HG02623 (cell line): ENCODE measurements around the gene TTLL8.

Experiments
- ATAC-seq: cut with Tn5 transposase; IDR thresholded peaks from one replicate; pipeline ENCODE4 v1.9.1; 2021; ENCODE audit warnings: moderate library complexity; ENCODE audit not compliant: unreplicated experiment

TTLL8 gene

DNA sequence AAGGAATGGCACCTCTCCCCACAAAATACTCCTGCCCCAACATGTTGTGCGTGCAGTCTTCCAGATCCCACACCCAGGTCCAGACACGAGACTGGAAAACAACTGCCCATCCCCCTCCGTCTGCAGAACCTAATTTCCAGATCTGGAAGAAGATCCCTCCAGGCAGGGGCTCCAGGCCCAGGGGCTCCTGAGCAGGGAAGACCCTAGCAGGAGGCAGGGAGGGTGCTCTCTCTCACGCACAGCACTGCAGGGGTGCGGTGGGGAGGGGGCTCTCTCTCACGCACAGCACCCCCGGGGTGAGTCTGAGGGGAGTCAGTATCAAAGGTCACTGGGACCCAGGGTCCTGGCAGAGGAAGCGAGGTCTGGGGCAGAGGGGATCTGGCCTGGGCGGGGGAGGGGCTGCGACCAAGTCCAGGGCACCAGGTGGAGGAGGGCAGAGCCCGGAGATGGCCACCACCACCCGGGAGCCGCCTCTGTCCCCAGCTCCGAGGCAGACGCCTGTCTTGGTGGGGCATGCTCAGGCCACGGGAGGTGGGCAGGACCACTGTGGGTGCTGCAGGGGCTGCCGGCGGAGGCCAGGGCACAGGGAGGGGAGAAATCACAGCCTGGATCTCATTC is 25.5 kb upstream of the TTLL8 start:
- no peak for ATAC-seq

DNA sequence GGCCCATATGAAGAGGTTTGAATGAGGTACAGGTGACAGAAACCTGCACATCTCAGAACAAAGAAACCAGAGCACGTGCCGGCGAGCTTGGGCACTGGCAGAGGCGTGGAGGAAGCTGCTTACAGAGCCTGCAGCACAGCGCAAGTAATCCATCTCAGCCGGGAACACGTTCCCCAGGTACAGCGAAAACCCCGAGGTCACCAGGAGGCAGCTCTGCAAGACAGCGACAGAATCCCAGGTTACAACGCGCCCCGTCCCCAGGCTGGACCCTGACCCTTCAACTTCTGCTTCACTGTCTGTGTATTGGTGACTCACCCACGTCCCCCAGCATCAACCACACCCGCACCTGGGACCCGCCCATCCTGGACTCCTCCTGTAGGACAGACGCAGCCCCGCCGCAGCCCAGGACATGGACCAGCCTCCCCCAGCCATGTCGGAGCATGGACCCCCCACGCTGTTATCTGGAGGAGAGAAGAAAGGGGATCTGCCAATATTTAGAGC is 24.9 kb upstream of the TTLL8 start:
- ATAC-seq = no peak

DNA sequence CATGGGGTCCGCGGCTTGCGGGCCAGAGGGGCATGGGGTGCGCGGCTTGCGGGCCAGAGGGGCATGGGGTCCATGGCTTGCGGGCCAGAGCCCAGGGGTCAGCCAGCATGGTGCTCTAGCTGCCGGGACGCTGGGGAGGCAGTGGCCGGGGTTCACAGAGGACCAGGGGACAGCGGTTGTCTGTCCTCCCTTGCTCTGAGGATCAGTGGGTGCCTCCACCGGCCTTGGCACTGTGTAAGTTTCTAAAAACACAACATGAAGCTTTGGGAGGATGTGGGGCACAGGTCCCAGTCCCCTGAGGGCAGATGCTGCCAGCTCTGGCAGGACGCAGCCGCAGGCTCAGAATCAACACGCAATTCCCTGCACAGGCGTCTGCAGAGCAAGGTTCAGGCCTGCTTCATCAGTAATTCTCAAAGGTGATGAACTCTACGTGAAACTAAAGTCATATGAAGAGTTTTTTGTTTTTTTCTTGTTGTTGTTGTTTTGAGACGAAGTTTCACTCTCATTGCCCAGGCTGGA is 24.2 kb upstream of the TTLL8 start:
- no peak for ATAC-seq

DNA sequence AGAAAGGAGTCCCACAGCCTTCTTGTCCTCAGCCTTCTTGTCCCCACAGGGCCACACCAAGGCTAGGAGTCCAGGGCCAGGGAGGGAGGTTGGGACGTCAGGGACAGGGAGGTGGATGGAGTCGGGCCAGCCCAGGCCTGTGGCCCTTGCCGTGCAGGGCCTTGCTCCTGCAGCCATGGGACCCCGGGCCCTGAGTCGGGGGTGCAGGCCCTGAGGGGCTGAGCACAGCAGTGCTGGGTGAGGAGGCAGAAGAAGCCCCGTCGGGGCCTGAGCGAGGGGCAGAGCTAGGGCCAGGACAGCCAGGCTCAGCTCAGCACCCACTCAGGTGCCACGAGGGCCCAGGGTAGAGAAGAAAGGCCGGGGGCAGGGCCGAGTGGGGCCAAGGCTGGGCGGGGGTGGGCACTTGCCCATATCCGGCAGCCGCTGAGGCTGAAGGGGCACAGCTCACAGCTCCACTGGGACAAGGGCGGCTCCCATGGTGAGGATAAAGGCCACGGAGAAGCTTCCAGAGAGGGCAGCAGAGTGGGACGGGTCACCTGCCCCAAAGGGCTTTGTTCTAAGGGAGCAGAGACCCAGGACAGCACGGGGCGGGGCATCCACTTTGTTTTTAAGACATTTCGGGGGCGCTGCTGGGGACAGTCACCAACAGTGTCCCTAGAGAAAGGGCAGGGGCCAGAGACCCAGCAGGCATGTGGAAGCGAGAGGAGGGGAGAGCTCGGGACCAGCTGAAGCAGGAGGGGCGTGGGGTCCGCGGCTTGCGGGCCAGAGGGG is 23.5 kb upstream of the TTLL8 start:
- ATAC-seq = no peak

DNA sequence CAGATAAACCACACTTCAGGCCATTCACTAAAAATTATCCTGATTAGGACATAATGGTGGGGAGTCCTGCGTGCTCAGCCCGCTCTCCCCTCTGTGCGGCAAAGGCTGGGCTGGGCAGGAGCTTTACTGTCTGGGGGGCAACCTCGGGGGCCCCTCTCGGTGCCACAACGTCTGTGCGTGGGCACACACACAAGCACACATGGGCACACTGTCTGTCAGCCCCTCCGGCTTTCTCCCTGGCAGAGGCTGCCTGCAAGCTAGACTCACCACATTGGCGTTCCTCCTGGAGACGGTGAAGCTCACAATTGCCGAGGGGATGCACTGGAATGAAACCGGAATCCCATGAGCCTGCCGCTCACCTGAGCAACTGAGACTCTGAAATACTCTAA is 22.0 kb upstream of the TTLL8 start:
- ATAC-seq = no peak

DNA sequence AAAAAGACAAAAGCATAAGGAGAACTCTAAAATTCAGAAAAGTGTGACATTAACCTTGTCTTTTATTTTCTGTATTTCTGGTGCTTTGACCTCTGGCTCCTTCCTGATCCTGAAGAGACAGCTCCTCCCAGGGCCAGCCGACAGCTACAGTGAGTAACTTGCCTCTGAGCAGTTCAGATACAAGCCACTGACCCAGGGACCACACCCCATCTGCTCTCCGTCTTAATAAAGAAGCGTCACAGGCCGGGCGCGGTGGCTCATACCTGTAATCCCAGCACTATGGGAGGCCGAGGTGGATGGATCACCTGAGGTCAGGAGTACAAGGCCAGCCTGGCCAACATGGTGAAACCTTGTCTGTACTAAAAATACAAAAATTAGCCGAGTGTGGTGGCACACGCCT is 20.7 kb upstream of the TTLL8 start:
- no peak for ATAC-seq

DNA sequence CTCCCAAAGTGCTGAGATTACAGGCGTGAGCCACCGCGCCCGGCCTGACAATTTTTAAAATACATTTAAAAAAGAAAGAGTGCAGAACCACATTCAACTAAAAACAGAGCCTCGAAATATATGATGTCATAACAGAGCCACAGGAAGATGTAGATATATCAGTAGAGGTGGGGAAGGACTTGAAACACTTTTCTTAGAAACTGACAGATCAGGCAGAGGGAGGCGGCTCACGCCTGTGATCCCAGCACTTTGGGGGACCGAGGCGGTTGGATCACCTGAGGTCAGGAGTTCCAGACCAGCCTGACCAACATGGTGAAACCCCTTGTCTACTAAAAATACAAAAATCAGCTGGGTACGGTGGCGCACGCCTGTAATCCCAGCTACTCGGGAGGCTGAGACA is 20.1 kb upstream of the TTLL8 start:
- ATAC-seq = no peak

DNA sequence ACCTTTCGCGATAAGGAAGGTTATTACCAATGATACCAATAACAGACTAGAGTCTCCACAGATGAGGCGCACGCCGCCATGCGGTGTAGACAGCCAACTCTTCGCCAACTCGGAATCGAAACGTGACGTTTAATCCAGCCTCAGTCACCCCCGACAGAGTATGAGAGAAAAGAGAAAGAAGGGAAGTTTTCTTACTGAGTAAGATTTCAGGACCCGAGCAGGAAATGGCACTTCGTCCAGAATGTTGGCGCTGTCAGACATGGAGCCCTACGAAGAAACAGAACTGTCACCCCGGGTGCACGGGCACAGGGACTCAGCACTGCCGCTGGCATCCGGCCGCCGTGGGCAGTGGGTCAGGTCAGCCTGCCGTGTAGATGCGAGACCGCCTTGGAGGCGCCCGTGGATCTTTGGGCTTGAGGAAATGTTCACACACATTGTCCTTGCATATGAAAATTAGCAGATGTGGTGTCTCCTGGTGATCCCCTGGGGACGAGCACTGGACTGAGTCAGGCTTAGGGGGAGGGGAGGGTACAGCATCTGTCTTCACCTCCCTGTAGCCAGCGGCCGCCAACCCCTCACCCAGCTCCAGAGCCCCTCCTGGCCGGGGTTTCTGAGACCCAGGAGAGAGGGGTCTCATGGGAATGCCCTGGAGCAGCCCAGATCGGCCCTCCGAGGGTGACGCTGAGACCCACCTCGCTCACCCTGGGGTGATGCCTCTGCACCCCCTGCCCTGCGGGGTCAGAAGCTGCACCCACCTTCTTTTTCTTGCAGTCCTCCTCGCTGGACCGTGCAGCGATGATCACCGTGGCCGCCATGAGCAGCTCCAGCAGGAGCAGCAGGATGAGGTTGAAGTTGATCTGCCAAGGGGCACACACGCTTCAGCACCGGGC is 18.8 kb upstream of the TTLL8 start:
- no peak for ATAC-seq

DNA sequence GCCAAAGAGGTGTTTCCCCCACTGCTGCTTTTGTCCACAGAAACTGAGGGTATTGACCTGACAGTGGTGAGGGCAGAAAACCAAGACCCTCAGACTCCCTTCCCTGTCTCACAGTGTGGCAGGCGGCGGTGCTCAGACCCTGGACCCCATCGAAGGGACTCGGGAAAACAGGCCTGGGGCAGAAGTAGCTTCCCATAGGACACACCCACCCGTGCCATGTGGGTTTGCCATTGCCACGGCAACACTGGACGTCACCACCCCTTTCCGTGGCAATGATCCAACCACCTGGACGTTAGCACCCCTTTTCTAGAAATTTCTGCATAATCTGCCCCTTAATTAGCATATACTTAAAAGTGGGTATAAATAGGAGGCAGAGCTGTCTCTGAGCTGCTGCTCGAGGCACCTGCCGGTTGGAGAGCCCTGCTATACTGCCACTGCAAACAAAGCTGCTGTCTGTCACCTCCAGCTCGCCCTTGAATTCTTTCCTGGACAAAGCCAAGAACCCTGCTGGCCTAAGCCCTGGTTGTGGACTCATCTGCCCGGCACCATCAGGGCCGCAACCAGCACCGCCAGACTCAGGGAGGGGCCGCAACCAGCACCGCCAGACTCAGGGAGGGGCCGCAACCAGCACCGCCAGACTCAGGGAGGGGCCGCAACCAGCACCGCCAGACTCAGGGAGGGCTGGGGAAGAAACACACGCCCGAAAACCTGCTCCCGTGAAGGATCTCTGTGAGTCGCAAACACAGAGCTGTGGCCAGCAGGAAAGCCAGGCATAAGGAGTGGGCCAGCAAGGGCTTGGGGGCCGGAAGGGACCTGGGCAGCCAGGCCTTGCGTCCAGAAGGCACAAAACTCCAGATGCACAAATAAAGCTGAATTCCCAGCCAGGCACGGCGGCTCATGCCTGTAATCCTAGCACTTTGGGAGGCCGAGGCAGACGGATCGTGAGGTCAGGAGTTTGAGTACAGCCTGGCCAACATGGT is 16.7 kb upstream of the TTLL8 start:
- no peak for ATAC-seq

DNA sequence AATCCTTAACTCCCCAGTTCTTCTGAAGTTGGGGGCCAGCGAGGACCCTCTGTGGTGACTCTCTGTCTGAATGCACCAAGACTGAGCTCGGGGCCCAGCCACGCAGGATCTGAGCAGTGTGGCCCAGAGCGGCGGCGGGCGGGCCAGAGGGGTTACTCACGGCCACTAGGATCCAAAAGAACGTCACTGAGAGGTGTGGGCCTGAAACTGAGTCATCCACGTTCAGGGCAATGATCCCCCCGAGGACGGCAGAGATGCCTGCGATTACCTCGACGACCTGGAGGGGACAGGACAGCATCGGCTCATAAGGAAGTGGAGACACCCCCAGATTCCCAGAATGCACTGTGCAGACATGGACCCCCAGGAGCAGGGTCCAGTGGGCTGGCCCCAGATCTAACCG is 16.0 kb upstream of the TTLL8 start:
- ATAC-seq = no peak

DNA sequence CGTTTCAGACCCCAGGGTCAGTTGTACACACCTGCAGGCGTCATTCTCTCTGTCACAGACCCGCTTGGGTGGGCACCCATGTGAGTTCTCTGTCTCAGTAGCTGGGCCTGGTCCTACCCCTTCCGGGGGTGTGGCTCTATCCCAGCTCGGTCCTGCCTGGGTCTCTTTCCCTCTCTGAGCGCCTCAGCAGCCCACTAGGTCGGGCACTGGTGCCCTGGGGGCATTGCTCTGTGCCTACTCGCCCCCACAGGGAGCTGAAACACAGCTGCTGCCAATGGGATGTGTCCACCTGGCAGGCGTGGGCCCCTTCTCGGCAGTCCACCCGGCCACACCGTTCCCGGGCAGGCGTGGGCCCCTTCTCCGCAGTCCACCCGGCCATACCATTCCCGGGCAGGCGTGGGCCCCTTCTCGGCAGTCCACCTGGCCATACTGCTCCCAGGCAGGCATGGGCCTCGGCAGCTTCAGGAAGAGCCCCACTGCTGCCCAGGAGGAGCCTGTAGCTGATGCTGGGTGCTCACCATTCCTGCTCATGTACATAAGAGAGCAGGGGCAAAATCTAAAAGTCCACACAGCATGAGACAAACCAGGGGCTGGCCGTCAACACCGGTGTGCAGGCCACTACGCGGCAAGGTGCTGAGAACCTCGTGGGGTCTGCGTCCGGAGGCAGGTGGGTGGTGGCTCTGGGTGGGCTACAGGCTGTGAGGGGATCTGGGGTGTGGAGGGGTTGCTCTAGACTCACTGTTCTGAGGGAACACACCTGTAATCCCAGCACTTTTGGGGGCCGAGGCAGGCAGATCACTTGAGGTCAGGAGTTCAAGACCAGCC is 14.8 kb upstream of the TTLL8 start:
- no peak for ATAC-seq

DNA sequence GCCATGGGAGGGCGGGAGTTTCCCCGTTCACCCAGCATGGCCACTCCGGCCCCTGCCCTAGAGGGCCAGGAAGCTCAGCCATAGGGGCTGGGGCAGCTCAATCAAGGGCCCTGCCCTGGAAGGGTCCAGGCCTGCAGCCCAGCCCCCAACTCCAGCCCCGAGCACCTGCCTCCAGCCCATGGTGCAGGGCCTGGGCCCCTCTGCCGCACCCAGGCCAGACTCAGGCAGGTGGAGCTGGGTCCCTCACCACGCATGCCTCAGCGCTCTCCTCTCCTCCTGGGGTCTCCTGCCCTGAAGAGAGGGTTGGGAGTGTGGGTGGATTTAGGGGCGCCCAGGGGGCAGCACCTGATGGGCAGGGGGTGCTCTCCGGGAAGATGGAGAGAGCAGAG is 14.1 kb upstream of the TTLL8 start:
- no peak for ATAC-seq

DNA sequence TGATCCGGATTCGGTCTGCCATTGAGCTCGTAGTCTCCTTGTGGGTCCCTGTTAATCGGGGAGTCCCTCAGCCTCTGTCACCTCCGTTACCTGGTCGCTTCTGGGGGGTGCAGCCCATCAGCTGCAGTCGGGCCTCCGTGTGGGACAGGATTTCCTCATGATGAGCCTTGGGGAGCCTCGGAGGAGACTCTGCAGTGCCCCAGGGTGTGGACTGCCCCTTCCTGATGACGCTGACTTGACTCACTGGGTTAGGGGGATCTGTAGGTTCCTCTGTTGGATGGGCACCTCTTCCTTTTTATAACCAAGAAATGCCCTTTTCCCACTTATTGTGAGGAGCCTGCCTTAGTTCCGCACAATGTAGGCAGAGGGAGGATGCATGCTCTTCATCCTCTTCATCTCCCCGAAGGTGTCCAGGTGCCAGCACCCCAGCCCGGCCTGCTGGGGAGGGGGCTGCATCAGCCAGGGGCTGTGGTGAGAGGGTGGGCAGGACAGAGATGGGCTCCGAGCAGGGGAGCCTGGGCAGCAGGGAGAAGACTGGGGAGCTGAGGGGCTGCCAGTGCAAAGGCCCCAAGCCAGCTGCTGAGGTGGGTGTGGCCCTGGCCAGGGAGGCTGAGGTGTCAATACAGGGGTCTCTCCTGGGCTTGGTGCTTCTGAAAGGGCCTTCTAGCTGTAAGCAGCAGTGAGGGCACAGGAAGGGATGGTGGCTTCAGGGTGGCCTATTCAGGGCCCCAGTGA is 13.5 kb upstream of the TTLL8 start:
- ATAC-seq = no peak

DNA sequence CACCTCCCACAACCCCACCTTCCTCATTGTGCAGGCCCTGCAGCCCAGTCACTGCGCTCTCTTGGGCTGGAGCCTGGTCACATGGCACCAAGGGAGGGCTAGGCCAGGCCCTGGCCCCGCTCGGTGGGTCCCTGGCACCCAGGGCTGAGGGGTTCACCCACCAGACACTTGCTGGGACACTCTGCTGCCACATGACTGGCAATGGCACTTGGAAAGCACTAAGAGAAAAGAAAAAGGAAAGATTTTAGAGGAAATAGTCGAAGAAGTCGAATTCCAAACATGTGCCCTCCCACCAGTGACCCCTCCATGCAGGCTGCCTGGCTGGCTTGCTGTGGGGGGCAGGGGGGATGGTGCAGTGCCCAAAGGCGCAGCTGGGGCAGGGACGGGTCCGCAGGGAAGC is 12.3 kb upstream of the TTLL8 start:
- ATAC-seq = no peak

DNA sequence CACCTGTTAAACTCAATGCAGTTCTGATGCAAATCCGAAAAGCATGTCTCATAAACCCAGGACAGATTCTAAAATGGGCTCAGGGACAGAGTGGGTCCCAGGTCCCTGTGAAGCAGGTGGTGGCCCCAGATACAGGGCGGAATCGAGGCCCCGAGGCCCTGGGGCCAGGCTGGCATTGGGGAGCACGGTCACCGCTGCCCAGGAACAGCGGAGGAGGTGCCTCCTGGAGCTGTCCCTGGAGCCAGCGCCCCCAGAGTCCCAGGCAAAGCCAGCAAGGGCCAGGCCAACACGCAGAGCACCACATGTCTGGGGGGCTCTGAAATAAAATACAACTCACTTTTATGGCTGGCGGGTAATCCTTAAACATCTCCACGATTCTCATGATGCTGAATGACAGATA is 10.0 kb upstream of the TTLL8 start:
- ATAC-seq = no peak

DNA sequence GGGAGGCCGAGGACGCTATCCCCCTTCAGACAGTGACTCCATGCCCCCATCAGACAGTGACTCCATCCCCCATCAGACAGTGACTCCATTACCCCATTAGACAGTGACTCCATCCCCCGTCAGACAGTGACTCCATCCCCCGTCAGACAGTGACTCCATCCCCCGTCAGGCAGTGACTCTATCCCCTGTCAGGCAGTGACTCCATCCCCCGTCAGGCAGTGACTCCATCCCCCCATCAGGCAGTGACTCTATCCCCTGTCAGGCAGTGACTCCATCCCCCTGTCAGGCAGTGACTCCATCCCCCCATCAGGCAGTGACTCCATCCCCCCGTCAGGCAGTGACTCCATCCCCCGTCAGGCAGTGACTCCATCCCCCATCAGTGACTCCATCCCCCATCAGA is 9.1 kb upstream of the TTLL8 start:
- no peak for ATAC-seq

DNA sequence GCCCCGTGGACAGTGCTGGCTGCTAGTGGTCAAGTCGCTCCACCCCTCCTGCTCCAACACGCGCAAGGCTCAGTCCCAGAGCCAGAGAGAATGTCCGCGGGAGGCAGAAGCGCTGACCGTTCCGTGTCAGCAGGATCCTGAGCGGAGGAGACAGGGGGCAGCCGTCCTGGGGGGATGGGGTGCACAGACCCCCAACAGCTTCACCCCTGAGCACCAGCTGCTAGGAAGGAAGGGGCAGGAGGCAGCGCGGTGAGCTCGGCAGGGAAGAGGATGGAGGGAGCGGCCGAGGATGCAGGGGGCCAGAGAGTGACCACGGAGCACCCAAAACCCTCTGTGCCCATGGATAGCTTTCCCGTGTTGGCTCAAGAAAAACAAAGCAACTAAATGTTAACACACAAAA is 6.4 kb upstream of the TTLL8 start:
- no peak for ATAC-seq

DNA sequence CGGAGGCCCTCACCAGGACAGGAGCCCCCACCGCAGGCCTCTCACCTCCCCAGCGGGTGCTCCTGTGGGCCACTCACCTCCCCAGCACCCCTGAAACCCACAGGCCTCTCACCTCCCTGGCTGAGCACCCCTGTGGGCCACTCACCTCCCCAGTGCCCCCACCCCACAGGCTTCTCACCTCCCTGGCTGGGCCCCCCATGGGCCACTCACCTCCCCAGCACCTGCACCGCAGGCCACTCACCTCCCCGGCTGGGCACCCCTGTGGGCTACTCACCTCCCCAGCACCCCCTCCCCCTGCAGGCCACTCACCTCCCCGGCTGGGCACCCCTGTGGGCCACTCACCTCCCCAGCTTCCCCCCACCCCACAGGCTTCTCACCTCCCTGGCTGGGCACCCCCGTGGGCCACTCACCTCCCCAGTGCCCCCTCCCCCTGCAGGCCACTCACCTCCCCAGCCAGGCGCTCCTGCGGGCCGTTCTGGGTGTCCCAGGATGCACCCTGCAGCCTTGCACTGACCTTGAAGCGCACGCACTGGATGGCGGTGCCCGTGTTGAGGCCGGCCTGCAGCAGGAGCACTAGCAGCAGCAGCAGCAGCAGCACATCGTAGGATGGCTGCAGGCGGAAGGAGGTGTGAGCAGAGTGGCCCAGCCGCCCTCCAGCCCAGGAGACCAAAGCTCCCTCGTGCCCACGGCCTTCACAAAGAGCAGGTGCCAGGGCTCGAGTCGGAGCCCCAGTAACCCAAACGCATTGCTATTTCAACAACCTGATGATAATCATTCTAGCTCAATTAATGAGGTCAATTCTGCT is 5.7 kb upstream of the TTLL8 start:
- ATAC-seq = no peak
